Right atrium auricular region (tissue), 2 donors: Measurements from ENCODE around the gene USP22. TPM values are rescaled to one million over a fixed set of nuclear protein-coding genes. Genes with fewer than 3 reads are reported as not detected.
"Not testable (repeated sequence)": the region's sequence is repeated elsewhere in the genome, so short reads cannot be mapped to it uniquely, and the experiment has no call there.

ENCODE experiments used
- DNase-seq: peaks from one replicate; pipeline ENCODE4 v3.0.0-alpha.2; 2019; ENCODE audit warnings: low spot score
- H3K27ac ChIP-seq, 2 donors: fragments of 200-600 bp; sonication (generic); 1 replicate in 1 of 2; 2 replicates in 1 of 2; pipeline ENCODE4 v1.5.1; 2016 to 2019
- H3K27me3 ChIP-seq, 2 donors: fragments of 200-600 bp; sonication (generic); one replicate each; pipeline versions ENCODE4 v1.5.1 to v1.6.0; 2017 to 2019
- H3K36me3 ChIP-seq: fragments of 200-600 bp; sonication (generic); one replicate; pipeline ENCODE4 v1.5.1; 2016
- H3K4me1 ChIP-seq, 2 donors: fragments of 200-600 bp; sonication (generic); one replicate each; pipeline versions ENCODE4 v1.5.1 to v1.6.0; 2017 to 2019
- H3K4me3 ChIP-seq, 2 donors: fragments of 200-600 bp; sonication (generic); 1 replicate in 1 of 2; 2 replicates in 1 of 2; pipeline ENCODE4 v1.5.1; 2017 to 2019; ENCODE audit warnings: mild to moderate bottlenecking in 1 of 2, moderate library complexity in 1 of 2
- H3K9me3 ChIP-seq, 2 donors: fragments of 200-600 bp; sonication (generic); one replicate each; pipeline ENCODE4 v1.5.1; 2019
- CTCF ChIP-seq, 2 donors: fragments of 200-600 bp; sonication (generic); IDR thresholded peaks; one replicate each; pipeline ENCODE4 v1.5.1; 2019; ENCODE audit warnings: antibody characterized with exemption in 2 of 2
- total RNA-seq, 2 donors: library from RNA; depleted of rRNA; stranded (reverse); fragments of >200 nt; gene quantifications; one replicate each; pipeline ENCODE4 v1.1.0, GENCODE V29; 2016

The USP22 gene
- total RNA-seq, 2 donors from 2014 or later = 151 to 179 TPM

GRCh38 chr17:20981046-20981920 is 61.5 kb downstream of the USP22 start:
- TF ChIP-seq CTCF (IDR thresholded peaks at IDR 0.05) = no peak
- Histone ChIP-seq H3K9me3 (no peaks in the 10 kb centered on the region), H3K4me3 (no peak overlapping the region), H3K27ac (no peak overlapping the region), H3K36me3 (no peaks in the 10 kb centered on the region), H3K27me3 (no peaks in the 10 kb centered on the region), H3K4me1 (no peaks in the 10 kb centered on the region)
- DNase-seq = peak; percentile 38

- Histone ChIP-seq H3K4me3 (no peak overlapping the region), H3K9me3 (no peaks in the 10 kb centered on the region), H3K36me3 (no peaks in the 10 kb centered on the region), H3K4me1 (no peaks in the 10 kb centered on the region), H3K27ac (no peak overlapping the region), H3K27me3 (no peaks in the 10 kb centered on the region)
- no peak for TF ChIP-seq CTCF (IDR thresholded peaks at IDR 0.05)
- DNase-seq = no peak
Measured at GRCh38 chr17:20979792-20980083, 63.1 kb downstream of the USP22 start.

GRCh38 chr17:20979007-20979791 is 63.6 kb downstream of the USP22 start:
- not testable (repeated sequence) for DNase-seq, H3K9me3 ChIP-seq

GRCh38 chr17:20977609-20978253 is 65.1 kb downstream of the USP22 start:
- not testable (repeated sequence) for DNase-seq, H3K4me1 ChIP-seq, H3K9me3 ChIP-seq, H3K27ac ChIP-seq, H3K4me3 ChIP-seq, H3K36me3 ChIP-seq, H3K27me3 ChIP-seq

More at GRCh38 chr17:20979007-20979791, 63.6 kb downstream of the USP22 start:
- H3K27ac ChIP-seq, H3K4me3 ChIP-seq, H3K27me3 ChIP-seq, H3K36me3 ChIP-seq, H3K4me1 ChIP-seq: not testable (repeated sequence)

GRCh38 chr17:20975566-20975965 is 67.2 kb downstream of the USP22 start:
- DNase-seq = no peak

DNA sequence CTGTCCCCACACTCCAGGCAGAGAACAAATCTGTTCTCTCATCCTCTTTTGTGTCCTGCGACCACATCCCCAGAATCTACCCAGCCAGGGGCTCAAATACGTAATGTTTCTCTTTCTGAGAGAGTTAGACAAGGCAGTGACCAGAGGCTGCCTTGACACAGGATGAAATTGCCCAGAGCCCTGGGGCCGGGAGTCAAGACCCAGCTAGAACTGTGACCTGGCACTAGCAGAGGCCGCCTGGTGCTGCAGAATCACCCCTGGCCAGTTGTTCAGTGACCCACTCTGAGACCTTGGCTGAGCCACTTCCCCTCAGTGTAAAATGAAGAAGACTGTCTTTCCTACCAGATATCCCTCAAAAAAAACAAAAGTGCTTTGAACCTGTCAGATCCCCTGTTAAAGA is 72.5 kb downstream of the USP22 start:
- no peaks in the 10 kb centered on the region for H3K27me3 ChIP-seq
- DNase-seq = no peak
- H3K4me3 ChIP-seq = no peak overlapping the region
- H3K4me1 ChIP-seq = peaks cover 0 to 7% of the 10 kb centered on the region in 2 donors
- no peak overlapping the region for H3K27ac ChIP-seq
- no peaks in the 10 kb centered on the region for H3K36me3 ChIP-seq
- TF ChIP-seq CTCF (IDR thresholded peaks at IDR 0.05) = no peak
- H3K9me3 ChIP-seq = no peaks in the 10 kb centered on the region

More at GRCh38 chr17:20975566-20975965, 67.2 kb downstream of the USP22 start:
- Histone ChIP-seq H3K4me1 (peaks cover 0 to under 1% of the 10 kb centered on the region in 2 donors), H3K27me3 (no peaks in the 10 kb centered on the region), H3K9me3 (no peaks in the 10 kb centered on the region), H3K36me3 (no peaks in the 10 kb centered on the region), H3K4me3 (no peak overlapping the region), H3K27ac (no peak overlapping the region)
- no peak for TF ChIP-seq CTCF (IDR thresholded peaks at IDR 0.05)
